Stimulated activated CD4-positive, alpha-beta T cell treated with anti-CD3 and anti-CD28 coated beads, Interleukin-12 subunit alpha, Interleukin-12 subunit beta, amount 100 ng/mL, for 48 hours (primary cell): ENCODE data around the gene SCN8A.
"Not testable (repeated sequence)": the region's sequence is repeated elsewhere in the genome, so short reads cannot be mapped to it uniquely, and the experiment has no call there.

Source experiments
- DNase-seq, 3 donors: peaks; one replicate each; pipeline ENCODE4 v3.0.0-alpha.2; 2020; ENCODE audit warnings: low read depth in 2 of 3, low spot score in 1 of 3

The SCN8A gene

DNA sequence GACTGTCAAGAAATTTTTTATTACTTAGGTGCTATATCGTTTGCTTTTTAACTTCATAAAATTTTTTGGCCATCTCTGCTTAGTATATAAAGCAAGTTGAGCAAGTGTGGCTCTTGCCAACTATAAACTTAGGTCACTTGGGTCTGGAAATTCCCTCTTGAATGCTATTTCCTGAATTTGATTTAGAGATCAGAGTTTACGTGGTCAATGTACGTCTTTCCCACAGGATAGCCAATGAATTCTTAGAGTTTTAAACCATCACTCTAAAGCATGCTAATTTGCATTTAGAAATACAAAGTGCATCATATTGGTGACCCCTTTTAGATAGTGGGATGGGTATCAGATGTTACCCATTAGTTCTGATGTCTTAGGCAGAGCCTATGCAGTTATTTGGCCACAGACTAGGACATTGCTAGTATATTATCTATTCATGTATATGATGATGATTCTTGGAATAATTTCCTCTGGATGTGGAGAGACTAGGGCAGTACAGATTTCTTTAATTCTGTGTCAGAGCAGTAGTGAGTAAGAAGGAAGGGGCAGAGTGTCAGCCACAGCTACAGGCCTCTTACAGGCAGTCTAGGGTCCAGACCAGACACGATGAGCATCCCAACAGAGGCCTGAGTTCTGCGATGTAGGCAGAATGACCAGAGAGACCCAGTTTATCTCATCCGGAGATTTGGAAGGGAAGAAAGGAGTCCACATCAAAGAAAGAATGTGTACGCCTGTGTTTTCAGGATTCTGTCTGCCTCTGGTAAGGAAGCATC lies 30.3 kb downstream of the SCN8A start:
- DNase-seq, result no peak

DNA sequence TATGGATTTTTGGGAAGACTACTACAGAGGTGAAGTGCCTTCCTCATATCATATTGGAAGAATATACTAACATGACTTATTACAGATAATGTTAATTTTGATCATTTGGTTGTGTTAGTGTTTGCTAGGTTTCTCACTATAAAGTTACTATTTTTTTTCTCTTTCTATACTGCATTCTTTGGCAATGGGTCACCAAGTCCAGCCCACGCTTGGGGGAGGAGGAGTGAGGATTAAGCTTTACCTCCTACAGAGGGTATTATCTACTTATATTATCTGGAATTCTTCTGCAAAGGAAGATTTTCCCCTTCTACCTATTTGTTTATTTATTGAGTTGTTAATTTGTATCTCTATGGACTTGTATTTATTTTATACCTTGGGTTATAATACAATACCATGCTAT lies 31.5 kb downstream of the SCN8A start:
- no peak for DNase-seq

GRCh38 chr12:51625370-51625769 lies 34.3 kb downstream of the SCN8A start:
- DNase-seq, result no peak

GRCh38 chr12:51626115-51626514 lies 35.1 kb downstream of the SCN8A start:
- DNase-seq, result no peak

DNA sequence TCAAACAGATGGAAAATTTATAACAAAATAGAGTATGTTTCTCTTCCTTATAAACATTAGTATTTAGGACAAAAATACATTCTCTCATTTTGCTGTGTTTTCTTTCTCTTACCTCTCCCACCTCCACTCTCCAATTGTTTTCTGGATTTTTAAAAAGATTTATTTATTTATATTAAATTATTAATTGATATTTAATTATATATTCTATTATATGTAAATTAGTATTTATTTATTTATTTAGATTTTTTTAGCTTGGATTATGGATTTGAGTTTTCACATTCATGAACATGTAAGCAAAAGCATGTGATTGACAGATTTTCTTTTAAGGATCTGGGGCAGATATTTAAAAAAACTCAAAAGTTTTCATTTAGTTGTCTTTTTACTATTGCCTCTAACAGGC lies 35.6 kb downstream of the SCN8A start:
- no peak for DNase-seq

GRCh38 chr12:51630256-51630880 lies 39.3 kb downstream of the SCN8A start:
- no peak for DNase-seq

- DNase-seq, result no peak
These were observed 40.0 kb downstream of the SCN8A start for GRCh38 chr12:51630986-51631385.

- no peak for DNase-seq
These were observed 40.6 kb downstream of the SCN8A start for GRCh38 chr12:51631591-51631990.

GRCh38 chr12:51632623-51633022 lies 41.6 kb downstream of the SCN8A start:
- DNase-seq, result no peak

- DNase-seq, result no peak
These were observed 44.3 kb downstream of the SCN8A start for GRCh38 chr12:51635346-51635745.

- DNase-seq, result no peak
These were observed 45.5 kb downstream of the SCN8A start for GRCh38 chr12:51636581-51636980.

GRCh38 chr12:51636986-51637385 lies 46.0 kb downstream of the SCN8A start:
- DNase-seq, result no peak

- no peak for DNase-seq
These were observed 48.3 kb downstream of the SCN8A start for GRCh38 chr12:51639361-51639760.

DNA sequence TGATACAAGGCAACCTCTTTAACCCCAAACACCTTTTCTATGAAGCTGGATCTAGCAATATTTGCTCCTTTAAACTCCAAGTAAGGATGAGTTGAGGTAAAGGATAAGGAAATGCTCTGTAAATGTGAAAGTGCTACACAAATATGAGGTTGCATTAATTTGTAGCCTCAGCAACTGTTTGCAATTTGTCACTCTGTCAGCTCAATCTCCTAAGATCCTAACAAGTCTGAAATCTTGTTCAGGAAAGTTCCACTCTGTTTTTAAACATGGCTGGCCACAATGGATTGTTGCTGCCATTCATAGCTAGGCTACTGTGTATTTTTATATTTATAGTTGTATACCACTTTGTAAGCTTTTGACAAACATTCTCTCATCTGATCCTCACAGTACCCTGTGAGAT lies 51.3 kb downstream of the SCN8A start:
- no peak for DNase-seq

- no peak for DNase-seq
These were observed 52.9 kb downstream of the SCN8A start for GRCh38 chr12:51643951-51644350.

GRCh38 chr12:51644691-51645090 lies 53.7 kb downstream of the SCN8A start:
- DNase-seq, result not testable (repeated sequence)

DNA sequence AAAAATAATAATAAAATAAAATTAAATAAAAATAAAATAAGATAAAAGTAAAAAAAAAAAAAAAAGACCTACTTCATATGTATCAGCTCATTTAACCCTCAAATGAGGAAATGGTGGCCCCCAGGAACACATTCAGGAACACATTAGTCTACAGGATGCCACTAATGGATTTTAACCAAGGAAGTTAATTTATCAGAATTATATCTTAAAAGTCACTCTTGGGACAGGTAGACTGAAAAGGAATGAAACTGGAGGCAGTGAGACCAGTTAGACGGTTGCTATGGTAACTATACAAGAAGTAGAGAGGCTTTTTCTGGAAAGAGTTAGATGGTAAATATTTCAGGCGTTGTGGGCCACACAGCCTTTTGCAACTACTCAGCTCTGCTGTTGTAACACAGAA lies 54.9 kb downstream of the SCN8A start:
- no peak for DNase-seq

DNA sequence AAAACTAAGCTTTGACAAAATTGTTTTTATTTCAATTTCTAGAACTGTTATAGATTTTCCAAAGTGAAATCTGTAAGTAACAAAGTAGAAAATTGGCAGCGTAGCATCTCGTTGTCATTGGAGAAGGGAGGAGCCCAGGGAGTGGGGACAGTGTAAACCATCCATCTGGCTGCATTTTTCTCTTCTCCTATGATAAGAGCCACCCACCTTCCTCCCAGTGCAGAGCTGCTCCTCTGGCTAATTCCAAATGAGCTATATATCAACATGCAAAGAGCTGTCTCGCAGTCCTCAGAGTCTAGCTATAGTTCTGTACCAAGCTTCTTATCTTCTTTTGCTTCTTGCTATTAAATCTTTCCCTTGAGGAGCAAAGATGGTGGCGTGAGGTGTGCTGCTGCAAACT lies 56.6 kb downstream of the SCN8A start:
- DNase-seq, result no peak

GRCh38 chr12:51653431-51653830 lies 62.4 kb downstream of the SCN8A start:
- no peak for DNase-seq

- no peak for DNase-seq
These were observed 70.2 kb downstream of the SCN8A start for GRCh38 chr12:51661199-51661598.

- no peak for DNase-seq
These were observed 70.8 kb downstream of the SCN8A start for GRCh38 chr12:51661836-51662235.

DNA sequence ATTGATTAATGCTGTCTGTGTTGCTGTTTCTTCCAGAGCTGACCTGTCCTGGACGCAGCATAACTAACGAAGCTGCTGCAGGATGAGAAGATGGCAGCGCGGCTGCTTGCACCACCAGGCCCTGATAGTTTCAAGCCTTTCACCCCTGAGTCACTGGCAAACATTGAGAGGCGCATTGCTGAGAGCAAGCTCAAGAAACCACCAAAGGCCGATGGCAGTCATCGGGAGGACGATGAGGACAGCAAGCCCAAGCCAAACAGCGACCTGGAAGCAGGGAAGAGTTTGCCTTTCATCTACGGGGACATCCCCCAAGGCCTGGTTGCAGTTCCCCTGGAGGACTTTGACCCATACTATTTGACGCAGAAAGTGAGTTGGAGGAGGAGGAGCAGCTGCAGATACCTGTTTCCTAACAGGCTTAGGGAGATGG lies 71.7 kb downstream of the SCN8A start:
- DNase-seq, result no peak

DNA sequence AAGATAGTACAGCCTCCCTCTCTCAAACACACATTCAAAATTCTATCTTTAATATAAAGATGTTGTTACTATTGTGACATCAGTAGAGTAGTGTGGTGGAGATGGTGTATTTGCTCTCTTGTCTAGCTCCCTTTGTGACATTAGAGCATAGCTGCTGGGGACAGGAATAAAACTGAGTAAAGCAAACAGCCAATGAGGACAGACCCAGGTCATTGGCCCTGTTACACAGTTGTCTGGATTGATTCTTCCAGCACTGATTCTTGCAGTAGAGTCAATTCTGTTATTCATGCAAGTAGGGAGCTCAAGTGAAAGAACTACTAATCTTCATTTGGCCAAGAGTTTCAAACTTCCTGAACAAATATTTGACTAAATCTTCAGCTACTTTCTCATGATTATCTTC lies 72.4 kb downstream of the SCN8A start:
- DNase-seq, result no peak
